NCI-H2227 (cell line): ENCODE results near the gene TRIM64C.
"Not testable (repeated sequence)": the region's sequence is repeated elsewhere in the genome, so short reads cannot be mapped to it uniquely, and the experiment has no call there.

Source experiments
- DNase-seq: peaks from one replicate; lab custom pipeline; 2025; ENCODE audit not compliant: unreplicated experiment; lab: John Stamatoyannopoulos, UW

The TRIM64C gene

GRCh38 chr11:49059012-49059411, at the start of gene TRIM64C:
Gene TRIM64C, minus strand, starts transcription at chr11:49059112. Its CDS starts 0 bp downstream, at chr11:49059112.
- not testable (repeated sequence) for DNase-seq

- DNase-seq, result not testable (repeated sequence)
These were observed 43.4 kb upstream of the TRIM64C start for GRCh38 chr11:49102356-49102755.

GRCh38 chr11:49069897-49070296, 11.0 kb upstream of the TRIM64C start:
- not testable (repeated sequence) for DNase-seq

GRCh38 chr11:49049821-49050220, 9.1 kb downstream of the TRIM64C start:
- DNase-seq, result not testable (repeated sequence)

- DNase-seq, result not testable (repeated sequence)
These were observed 10.7 kb downstream of the TRIM64C start for GRCh38 chr11:49048229-49048628.

- not testable (repeated sequence) for DNase-seq
These were observed 30.4 kb downstream of the TRIM64C start, which contains the start of gene TRIM49B for GRCh38 chr11:49028523-49028922. Gene TRIM49B, plus strand, starts transcription at chr11:49028823. Its CDS starts 2,777 bp downstream, at chr11:49031600.
